Keratinocyte (primary cell): Measurements from ENCODE around the gene KCNH8.

Experiments
- EZH2 ChIP-seq: IDR thresholded peaks from one replicate; pipeline ENCODE4 v1.6.1; 2012; ENCODE audit warnings: inconsistent platforms, mild to moderate bottlenecking, low read length, moderate library complexity
- TF ChIP-seq, protein P1 (sequence below), 3 experiments: IDR thresholded peaks in 1 of 3; conservative IDR thresholded peaks in 1 of 3; optimal IDR thresholded peaks in 1 of 3; 2 replicates in 2 of 3; 3 replicates in 1 of 3; pipeline versions ENCODE3 to v1.5.1; 2011; ENCODE audit warnings: low read length in 3 of 3, mild to moderate bottlenecking in 3 of 3, moderate library complexity in 2 of 3, control low read depth in 1 of 3, inconsistent platforms in 1 of 3; ENCODE audit not compliant: insufficient read depth in 2 of 3; ENCODE audit errors: extremely low read depth in 1 of 3

DNA sequence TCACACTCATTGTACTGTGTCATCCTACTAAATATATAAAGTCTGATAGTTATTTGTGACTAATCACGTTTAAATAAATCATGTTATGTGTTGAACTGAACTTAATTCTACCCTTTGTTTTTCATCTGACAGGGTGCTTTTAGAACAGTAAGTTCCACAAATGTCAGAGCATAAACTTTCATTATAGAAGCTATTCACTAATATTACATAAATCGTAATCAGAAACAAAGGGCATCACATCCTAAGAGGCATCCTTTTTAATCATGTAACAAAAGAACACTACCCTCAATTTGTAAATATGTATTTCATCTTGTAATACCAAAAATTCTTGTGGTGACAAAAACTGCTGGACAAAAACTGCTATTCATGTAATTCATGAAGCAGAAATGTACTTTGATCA lies 50.8 kb downstream of the KCNH8 start:
- TF ChIP-seq, protein P1, sequence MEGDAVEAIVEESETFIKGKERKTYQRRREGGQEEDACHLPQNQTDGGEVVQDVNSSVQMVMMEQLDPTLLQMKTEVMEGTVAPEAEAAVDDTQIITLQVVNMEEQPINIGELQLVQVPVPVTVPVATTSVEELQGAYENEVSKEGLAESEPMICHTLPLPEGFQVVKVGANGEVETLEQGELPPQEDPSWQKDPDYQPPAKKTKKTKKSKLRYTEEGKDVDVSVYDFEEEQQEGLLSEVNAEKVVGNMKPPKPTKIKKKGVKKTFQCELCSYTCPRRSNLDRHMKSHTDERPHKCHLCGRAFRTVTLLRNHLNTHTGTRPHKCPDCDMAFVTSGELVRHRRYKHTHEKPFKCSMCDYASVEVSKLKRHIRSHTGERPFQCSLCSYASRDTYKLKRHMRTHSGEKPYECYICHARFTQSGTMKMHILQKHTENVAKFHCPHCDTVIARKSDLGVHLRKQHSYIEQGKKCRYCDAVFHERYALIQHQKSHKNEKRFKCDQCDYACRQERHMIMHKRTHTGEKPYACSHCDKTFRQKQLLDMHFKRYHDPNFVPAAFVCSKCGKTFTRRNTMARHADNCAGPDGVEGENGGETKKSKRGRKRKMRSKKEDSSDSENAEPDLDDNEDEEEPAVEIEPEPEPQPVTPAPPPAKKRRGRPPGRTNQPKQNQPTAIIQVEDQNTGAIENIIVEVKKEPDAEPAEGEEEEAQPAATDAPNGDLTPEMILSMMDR (optimal IDR thresholded peaks at IDR 0.05 in 1 of 3, IDR thresholded peaks at IDR 0.05 in 1 of 3, conservative IDR thresholded peaks at IDR 0.05 in 1 of 3; ENCODE audit: extremely low read depth in 1 of 3, insufficient read depth in 2 of 3, low read length in 3 of 3): no peak
- TF ChIP-seq EZH2: no peak
